Stimulated activated CD8-positive, alpha-beta memory T cell treated with anti-CD3 and anti-CD28 coated beads, Interleukin-12 subunit alpha, Interleukin-12 subunit beta, amount 100 ng/mL, for 4 hours (primary cell): ENCODE data around the gene SGSH.
"Not testable (repeated sequence)": the region's sequence is repeated elsewhere in the genome, so short reads cannot be mapped to it uniquely, and the experiment has no call there.

ENCODE experiments used
- DNase-seq: peaks from one replicate; pipeline ENCODE4 v3.0.0-alpha.2; 2020; ENCODE audit warnings: low read depth

Gene SGSH

DNA sequence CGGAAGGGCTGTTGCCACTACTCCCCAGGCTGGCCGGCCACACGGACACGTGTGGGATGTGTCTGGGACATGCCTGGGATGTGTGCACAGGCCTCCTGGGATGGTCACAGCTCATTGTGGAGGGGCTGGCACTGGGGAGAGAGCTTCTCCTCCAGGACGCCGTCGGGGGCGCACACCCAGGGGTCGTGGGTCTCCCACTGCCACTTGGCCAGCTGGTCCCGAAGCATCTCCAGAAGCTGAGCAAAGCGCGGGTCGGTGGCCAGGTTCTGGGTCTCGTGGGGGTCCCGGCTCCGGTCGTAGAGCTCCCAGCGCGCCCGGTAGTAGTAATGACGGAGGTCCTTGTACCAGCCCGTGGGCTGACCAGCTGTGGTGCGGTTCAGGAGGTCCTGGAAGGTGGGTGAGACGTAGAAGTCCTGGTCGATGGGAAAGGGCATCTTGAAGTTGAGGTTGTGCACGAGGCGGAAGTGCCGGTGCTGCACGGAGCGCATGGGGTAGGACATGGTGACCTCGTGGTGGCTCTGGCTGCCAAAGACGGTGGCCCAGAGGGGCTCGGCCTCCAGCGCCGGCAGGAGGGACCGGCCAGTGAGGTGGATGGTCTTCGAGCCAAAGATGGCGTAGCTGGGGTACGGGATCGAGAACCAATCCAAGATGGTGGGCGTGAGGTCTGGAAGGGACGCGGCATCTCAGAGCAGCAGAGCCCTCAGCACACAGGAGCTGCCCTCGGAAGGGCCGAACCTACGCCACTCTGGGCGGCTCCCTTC is 9.6 kb downstream of the SGSH start:
- DNase-seq: no peak

DNA sequence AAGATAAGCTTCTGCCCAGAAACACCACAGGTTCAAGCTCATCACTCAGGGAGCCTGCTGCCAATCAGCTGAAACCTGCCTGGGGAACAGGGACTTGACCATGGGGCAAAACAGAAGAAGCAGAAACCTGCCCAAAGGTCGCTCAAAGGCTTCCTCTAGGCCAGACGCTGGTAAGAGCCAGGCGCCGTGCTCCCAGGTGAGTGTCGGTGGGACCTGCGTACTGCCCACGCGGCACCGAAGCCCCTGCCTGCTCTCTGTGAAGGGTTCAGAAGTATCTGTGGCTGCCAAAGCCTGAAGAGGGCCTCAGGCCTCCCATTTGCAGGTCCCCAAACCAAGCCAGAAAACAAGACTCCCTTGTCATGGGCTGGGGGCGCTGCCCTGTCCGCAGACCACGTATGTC is 10.4 kb downstream of the SGSH start:
- DNase-seq: no peak

DNA sequence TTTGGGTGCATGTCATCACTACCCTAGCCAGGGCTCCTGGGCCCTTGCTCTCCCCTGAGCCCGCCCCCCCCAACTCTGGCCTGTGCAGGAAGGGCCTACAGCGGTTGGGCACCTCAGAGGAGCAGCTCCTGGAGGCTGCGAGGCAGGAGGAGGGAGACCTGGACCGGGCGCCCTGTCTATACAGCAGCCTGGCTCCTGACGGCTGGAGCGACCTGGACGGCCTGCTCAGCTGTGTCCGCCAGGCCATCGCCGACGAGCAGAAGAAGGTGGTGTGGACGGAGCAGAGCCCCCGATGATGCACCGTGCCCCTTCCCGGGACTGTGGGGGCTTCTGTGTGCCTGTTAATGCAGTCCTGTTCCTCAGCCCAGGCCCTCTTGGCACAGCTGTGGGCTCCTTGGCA is 12.1 kb downstream of the SGSH start:
- no peak for DNase-seq

DNA sequence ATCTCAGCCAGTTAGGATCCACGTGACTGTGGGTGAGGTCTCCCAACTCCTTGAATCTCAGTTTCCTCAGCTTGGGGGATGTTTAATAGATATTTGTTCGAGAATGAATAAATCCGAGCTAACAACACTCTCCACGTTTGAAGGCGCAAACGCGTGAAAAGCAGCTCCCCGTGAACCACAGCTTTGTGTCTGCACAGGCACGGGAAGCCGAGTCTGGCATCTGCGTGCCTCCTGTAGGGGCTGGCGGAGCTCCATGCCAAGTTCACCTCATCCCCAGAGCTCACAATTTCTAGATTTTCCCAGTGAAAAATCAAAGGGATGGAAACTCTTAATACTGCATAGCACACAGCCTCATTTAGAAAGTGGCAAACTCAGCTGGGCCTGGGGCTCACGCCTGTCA is 14.3 kb downstream of the SGSH start:
- no peak for DNase-seq

DNA sequence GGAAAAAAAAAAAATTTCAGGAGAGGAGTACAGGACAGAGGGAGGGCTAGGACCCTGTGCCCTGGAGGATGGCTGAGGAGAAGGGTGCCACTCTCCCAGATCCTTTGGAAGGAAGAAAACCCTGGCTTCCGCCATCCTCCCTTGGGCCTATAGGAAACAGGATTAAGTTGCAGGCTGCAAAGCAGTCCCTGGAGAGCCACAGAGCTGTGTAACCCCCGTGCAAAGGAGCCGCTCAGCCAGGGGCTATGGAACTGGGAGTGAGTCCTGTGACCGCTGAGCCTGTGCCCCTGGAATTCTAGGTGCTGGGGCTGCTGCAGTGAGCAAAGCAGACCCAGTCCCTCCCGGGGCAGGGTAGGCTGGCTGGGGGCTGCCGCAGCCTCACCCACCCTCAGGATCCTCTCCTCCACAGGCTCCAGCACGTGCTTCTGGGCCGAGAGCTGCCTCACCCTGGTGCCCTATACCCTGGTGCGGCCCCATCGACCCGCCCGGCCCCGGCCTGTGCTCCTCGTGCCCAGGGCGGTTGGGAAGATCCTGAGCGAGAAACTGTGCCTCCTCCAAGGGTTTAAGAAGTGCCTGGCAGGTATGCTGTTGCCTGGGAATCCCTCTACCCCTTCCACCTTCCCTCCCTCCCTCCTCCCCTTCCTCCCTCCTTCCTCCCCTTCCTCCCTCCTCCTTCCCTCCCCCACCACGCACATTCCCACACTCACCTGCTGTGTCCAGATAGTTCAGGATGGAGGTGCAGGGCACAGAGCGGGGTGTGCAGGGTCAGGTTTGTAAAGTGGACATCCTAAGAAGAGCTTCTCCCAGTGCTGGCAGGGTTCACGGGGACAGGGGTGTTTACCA is 15.3 kb downstream of the SGSH start:
- DNase-seq: no peak

DNA sequence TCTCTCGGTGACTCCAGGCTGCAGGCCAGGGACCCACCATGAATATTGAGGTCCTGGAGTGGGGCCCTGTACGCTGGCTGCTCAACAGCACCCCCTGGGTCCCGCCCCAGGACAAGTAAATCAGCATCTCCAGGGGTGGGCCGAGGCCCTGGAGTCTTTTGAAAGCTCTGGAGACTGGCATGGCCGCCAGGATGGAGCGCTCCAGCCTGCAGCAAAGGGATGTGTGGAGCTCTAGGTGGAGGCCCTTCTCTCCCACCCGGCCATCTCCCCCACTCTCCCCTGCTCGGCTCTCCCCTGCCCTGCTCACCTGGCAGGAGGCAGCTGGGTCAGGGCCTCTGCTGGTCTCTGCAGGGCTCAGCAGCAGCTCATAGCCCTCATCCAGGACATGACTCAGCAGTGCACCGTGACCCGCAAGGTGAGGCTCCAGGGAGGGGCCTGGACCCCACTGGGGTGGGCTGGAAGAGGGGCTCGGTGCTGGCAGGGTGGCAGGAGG is 16.6 kb downstream of the SGSH start:
- DNase-seq: no peak

DNA sequence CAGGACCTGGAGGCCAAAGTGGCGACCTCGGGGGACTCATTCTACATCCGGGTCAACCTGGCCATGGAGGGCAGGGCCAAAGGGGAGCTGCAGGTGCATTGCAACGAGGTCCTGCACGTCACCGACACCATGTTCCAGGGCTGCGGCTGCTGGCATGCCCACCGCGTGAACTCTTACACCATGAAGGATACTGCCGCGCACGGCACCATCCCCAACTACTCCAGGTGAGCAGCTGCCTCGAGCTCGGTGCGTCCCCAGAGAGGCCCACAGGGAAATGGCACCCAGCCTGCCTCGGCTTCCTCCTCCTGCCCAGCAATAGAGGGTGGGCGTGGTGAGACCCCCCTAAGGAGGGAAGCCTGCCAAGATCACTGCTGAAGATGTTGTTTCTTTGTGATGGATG is 17.9 kb downstream of the SGSH start:
- no peak for DNase-seq

DNA sequence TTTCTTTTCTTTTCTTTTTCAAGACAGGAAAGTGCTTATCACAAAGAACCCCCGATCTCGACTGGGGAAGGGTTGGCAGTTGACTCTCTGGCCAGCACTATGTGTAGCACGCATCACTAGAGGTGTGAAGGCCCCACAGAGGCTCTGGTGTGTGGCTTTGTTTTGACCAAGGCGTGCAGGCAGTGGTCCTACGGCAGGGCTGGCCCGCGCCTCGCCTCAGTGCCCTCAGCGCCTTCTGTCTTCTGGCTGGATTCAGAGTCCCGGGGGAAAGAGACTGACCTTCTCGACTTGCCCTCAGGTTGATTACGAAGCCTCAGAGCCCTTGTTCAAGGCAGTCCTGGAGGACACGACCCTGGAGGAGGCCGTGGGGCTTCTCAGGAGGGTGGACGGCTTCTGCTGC is 18.7 kb downstream of the SGSH start:
- DNase-seq: no peak

DNA sequence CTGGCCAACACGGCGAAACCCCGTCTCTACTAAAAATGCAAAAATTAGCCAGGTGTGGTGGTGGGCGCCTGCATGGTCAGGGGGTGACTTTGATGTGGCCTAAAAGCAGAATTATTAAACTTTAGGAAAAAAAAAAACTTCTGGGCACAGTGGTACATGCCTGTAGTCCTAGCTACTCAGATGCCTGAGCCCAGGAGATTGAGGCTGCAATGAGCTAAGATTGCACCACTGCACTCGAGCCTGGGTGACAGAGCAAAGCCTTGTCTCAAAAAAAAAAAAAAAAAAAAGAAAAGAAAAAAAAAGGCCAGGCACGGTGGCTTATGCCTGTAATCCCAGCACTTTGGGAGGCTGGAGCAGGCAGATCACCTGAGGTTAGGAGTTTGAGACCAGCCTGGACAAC is 20.8 kb downstream of the SGSH start:
- not testable (repeated sequence) for DNase-seq

DNA sequence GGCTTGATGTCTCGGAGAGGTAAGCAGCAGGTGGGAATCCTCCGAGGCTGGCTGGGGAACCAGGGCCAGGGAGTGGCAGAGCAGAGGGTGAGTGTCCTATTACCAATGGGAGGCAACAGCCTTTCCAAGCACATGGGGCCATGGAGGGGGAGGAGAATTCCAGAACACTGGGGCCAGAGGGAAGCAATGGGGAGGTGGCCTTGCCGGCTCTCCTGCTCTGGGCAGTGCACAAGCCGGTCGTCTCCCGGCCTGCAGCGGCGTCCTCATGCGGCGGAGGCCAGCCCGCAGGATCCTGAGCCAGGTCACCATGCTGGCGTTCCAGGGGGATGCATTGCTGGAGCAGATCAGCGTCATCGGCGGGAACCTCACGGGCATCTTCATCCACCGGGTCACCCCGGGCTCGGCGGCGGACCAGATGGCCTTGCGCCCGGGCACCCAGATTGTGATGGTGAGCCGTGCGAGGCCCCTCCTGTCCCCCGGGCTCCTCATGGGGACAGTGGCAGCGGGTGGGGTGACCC is 21.9 kb downstream of the SGSH start:
- no peak for DNase-seq

DNA sequence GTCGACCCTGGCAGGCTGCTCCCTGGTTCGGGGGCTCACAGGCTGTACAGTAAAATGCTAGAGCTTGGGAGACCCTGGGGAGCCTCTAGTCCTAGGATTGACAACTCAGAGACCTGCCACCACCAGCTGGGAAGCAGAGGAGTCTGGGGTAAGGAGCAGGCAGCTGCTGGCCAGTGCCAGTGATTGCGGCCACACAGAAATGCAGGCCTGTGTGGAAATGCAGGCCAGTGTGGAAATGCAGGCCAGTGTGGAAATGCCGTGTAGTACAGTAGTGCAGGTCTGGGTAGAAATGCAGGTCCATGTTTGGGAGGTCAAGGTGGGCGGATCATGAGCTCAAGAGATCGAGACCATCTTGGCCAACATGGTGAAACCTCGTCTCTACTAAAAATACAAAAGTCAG is 23.5 kb downstream of the SGSH start:
- no peak for DNase-seq

DNA sequence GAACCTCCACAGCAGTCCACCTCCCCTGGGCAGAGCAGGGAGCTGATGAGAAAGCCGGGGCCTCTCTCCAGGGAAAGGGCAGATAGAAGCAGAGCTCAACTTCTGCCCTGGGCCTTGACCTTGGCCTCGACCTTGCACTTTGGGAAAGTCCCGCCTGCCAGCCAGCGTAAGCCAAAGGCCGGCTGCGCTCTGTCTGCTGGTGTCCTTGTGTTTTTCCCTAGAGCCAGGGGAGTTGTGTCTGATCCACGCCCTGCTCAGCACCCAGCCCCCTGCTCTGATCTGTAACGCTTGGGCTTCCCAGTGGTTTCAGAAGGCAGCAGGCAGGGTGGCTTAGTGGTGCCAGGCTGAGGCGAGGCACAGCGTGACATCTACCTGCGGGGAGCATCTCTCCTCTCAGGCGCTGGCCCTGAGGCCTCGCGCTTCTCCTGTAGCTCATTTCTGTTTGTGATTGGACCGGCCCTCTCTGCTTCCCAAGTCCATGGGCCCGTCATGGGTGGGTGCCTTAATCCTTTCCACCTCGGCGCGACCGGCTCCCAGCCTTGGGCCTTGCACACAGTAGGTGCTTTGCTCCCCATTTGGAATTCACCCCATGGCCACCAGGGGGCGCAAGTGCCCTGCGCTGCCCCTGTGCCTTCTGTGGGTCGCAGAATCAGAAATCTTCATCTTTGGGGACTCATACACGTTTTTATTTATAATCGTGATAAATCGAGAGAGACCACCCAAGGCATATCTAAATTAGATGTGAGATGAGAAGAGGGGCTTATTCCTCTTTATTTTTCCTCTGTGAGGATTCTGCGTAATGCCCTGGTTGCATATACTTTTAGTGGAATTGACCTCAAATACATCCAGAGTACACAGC is 24.2 kb downstream of the SGSH start:
- peak; percentile 24 for DNase-seq

DNA sequence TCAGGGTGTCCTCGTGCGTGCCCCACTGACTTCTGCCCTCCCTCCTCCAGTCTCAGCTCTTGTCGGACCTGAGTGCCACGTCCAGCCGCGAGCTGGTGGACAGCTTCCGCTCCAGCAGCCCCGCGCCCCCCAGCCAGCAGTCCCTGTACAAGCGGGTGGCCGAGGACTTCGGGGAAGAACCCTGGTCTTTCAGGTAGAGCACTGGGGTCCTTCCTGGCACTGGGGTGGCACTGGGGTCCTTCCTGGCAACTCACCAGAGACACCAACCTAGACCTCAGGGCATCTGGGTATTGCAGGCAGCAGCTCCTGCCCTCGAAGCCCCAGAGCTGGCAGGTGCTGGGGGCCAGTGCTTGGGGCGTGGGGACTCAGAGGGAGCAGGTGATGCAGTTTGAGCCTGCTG is 25.0 kb downstream of the SGSH start:
- no peak for DNase-seq

DNA sequence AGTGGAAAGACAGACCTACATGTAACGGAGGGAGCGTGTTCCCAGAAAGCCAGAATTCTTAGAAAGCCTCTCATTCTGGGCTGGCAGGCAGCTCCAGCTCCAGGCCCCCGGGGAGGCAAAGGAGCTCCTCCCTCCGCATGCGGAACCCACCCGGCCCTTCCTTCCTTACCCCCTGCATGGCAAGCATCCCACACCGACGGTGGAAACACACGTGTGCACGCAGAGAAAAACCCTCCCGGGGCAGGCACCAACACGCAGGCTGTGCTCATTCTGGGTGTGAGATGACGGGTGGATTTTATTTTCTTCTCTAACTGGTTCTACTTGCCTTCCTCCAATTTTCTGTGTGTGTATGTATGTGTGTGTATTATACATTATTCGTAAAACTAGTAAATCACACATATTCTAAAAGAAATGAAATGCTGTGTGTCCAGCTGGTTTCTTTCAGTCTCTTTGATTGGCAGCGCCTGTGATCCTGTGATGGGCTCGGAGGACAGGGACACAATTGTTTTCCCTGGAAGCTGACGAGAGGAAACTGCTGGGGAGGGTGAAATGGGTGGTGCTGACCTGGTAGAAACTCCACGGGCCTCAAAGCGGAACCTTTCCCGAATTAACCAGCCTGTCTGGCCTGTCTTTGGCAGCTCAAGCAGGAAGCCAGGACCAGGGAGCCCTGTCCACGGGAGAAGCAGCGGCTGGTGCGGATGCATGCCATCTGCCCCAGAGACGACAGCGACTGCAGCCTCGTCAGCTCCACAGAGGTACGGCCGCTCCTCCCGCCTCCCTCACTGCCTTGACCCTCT is 28.1 kb downstream of the SGSH start:
- DNase-seq: no peak

DNA sequence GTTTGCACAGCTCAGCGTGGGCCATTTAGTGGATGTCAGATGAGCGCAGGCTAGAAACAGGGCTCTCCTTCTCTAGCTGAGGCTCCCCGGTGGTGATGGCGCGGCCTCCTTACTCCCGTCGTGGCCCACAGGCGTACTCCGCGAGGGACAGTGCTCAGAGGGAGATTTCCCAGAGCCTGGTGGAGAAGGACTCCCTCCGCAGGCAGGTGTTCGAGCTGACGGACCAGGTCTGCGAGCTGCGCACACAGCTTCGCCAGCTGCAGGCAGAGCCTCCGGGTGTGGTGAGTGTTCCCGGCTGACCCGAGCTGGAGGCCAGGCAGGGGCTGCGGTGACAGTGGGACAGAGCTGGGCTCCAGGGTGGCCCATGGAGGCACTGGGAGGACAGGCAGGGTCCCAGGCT is 28.9 kb downstream of the SGSH start:
- DNase-seq: no peak

DNA sequence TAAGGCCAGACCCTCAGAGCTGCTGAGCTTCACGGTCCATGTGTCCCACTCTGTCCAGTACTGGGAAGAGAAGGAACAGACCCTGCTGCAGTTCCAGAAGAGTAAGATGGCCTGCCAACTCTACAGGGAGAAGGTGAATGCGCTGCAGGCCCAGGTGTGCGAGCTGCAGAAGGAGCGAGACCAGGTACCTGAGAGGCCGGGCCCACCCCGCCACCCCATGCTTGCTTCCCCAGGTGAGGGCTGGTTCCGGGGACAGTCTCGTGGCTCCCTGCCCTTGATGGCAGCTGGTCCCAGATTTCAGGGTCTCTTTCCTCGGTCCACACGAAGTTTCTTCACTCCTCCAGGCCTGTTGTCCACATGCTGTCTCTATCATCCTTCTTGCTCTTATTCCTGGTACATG is 29.4 kb downstream of the SGSH start:
- no peak for DNase-seq

DNA sequence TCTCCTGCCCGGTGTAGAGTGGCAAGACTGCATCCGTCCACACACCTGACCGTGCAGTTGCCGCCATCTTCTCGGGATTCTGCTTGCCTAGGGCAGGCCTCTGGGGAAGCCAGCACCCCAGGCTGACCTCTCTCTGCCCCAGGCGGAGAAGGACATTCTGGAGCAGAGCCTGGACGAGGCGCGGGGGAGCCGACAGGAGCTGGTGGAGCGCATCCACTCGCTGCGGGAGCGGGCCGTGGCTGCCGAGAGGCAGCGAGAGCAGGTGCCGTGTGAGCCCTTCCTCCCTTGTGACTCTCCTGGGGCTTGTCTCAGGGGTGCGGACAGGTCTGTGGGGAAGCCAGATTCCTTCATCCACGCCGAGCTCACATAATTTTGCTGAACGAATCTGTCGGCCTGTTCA is 30.5 kb downstream of the SGSH start:
- no peak for DNase-seq

DNA sequence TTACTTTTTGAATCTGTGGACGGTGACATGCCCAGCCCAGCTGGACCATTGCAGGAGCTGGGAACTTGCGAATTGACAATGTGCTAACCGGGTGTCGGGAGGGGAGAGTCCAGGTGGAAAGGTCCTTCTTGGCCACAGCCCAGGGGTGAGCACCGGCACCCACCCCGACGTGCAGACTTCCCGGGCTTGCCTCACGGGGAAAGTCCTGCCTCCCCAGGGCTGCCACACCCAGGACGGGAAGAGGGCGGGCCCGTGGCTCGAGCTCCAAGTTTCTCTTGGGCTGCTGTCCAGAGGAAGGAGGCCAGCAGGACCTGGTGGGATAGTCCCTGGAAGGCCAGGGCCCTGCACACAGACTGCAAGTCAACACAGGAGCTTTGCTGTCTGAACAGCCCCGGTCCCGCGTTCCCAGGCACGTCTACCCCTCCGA is 32.6 kb downstream of the SGSH start:
- DNase-seq: no peak

DNA sequence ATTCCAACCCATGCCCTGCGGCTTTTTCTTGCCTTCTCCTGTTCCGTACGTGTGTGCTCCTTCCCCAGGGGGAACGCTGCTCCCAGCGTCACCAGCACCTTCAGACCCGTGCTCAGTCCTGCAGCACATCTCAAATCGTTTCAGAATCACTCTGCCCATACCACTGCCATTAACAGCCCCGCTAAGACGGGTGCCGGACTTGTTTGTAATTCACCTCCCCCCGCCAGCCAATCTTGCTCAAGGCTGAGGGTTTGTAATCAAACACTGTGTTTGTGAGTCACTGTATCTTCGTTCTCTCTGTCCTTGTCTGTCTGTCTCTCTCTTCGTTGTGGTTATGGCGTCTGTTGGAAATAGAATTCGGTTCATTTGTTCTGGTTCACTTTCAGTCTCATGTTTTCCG is 33.0 kb downstream of the SGSH start:
- DNase-seq: no peak

DNA sequence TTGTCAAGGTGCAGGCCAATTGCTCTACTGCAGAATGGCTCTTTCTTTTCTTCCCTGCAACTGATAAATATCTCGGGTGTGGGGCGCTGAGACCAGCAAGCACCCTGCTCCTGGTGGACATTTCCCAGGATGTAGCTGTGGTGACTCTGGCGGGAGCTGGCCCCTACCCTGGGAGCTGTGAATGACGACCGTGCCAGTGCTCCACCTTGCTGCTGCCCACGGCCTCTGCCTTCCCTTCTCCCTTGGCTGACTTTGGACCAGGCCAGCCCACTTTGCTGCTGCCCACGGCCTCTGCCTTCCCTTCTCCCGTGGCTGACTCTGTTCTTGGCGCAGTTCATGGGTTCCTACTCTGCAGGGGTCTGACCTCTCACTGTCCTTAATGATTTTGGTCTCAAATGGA is 34.2 kb downstream of the SGSH start:
- DNase-seq: no peak

DNA sequence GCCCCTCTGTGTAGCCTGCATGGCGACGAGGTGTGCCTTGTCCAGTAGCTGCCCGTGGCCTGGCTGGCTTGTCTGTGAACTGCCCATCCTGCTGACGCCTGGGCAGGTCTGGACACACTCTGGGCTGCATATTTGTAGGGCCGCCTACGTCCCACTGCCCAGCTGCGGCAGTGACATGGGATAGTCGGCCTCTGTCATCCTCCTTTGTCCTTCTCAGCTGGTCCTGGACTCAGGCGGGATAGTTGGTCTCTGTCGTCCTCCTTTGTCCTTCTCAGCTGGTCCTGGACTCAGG is 35.8 kb downstream of the SGSH start:
- DNase-seq: no peak
